Caco-2 (cell line): Measurements from ENCODE around the gene NRIP1. TPM values are rescaled to one million over a fixed set of nuclear protein-coding genes. Genes with fewer than 3 reads are reported as not detected.

Experiments used
- BruUV-seq: library from RNA; stranded (reverse); fragments of 400-500 nt; replicated peaks from 2 replicates; lab custom pipeline; 2021; lab: Mats Ljungman, UMichigan
- CTCF ChIA-PET: fragments of 300-600 bp; sonication (Branson Sonifier 250); formaldehyde crosslinking; loops from one replicate; lab custom pipeline; 2022; ENCODE audit warnings: antibody characterized with exemption; lab: Charles Lee
- POLR2A ChIA-PET: fragments of 300-600 bp; sonication (Branson Sonifier 250); formaldehyde crosslinking; loops from one replicate; lab custom pipeline; 2022; ENCODE audit warnings: antibody characterized with exemption; lab: Charles Lee
- DNase-seq, 2 experiments: peaks; one replicate each; pipeline versions ENCODE4 v3.0.0 to v3.0.0-alpha.2; 2020 to 2022
- H3K27me3 ChIP-seq: replicated peaks from 2 replicates; pipeline ENCODE4 v1.6.0; 2011; ENCODE audit warnings: low read length; ENCODE audit not compliant: control insufficient read depth, insufficient read depth
- H3K36me3 ChIP-seq: 2 replicates; pipeline ENCODE4 v1.5.1; 2011; ENCODE audit warnings: low read length; ENCODE audit not compliant: control insufficient read depth, insufficient read depth
- H3K4me1 ChIP-seq: fragments of 250-450 bp; sonication (Bioruptor Pico); 2 replicates; pipeline ENCODE4 v1.5.1; 2020; ENCODE audit warnings: mild to moderate bottlenecking
- H3K4me3 ChIP-seq: 2 replicates; pipeline ENCODE4 v1.5.1; 2011; ENCODE audit warnings: low read depth, mild to moderate bottlenecking, control low read depth, low read length
- H3K9me3 ChIP-seq: fragments of 250-450 bp; sonication (Bioruptor Pico); 2 replicates; pipeline ENCODE4 v1.5.1; 2020; ENCODE audit warnings: mild to moderate bottlenecking, moderate library complexity
- H3K27ac Mint-ChIP-seq: one replicate; pipeline ENCODE4 v1.8.0; 2022; ENCODE audit warnings: mixed read lengths; ENCODE audit not compliant: unreplicated experiment
- H3K27me3 Mint-ChIP-seq: one replicate; pipeline ENCODE4 v1.8.0; 2022; ENCODE audit warnings: mixed read lengths; ENCODE audit not compliant: insufficient read depth, unreplicated experiment
- H3K36me3 Mint-ChIP-seq: one replicate; pipeline ENCODE4 v1.8.0; 2022; ENCODE audit warnings: mild to moderate bottlenecking, mixed read lengths; ENCODE audit not compliant: insufficient read depth, unreplicated experiment
- H3K4me1 Mint-ChIP-seq: one replicate; pipeline ENCODE4 v1.8.0; 2022; ENCODE audit warnings: low read depth, mixed read lengths; ENCODE audit not compliant: unreplicated experiment
- H3K4me3 Mint-ChIP-seq: one replicate; pipeline ENCODE4 v1.8.0; 2022; ENCODE audit warnings: mild to moderate bottlenecking, moderate library complexity, mixed read lengths; ENCODE audit not compliant: unreplicated experiment
- H3K9me3 Mint-ChIP-seq: one replicate; pipeline ENCODE4 v1.8.0; 2022; ENCODE audit warnings: mixed read lengths; ENCODE audit not compliant: unreplicated experiment
- intact Hi-C: fragments of 100-400 bp; cut with micrococcal nuclease; formaldehyde crosslinking; loops from one replicate; pipeline ENCODE4 v1.10.0; 2022; ENCODE audit not compliant: unreplicated experiment
- total RNA-seq: library from RNA; stranded (reverse); gene quantifications from 2 replicates; pipeline ENCODE4 v1.2.3, GENCODE V29; 2022
- TF ChIP-seq, protein P1 (sequence below), 2 experiments: fragments of 200-600 bp in 1 of 2; IDR thresholded peaks; 1 replicate in 1 of 2; 2 replicates in 1 of 2; pipeline versions ENCODE4 v1.5.1 to v1.8.0; 2011 to 2022; ENCODE audit warnings: antibody characterized with exemption in 1 of 2, control low read depth in 1 of 2, inconsistent platforms in 1 of 2, low read depth in 1 of 2, low read length in 1 of 2, mild to moderate bottlenecking in 1 of 2, moderate library complexity in 1 of 2; ENCODE audit not compliant: insufficient read depth in 1 of 2, severe bottlenecking in 1 of 2, unreplicated experiment in 1 of 2

The NRIP1 gene
- total RNA-seq, 1 experiment from 2014 or later = 28.6 TPM

DNA sequence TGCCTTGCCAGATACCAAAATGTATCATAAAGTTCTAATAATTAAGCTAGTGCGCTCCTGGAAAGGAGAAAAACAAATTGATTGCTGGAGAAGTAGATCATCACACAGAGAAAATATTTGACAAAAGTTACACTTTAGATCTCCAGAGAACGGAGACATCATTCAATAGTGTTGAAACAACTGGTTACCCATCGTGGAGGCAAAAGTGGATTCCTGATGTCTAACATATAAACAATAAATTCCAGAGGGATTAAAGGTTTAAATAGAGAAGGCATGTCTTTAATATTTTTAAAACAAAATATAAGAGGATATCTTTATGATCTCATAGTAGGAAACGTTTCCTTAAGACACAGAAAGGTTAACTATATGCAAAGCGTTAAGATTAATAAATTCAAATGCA, 41.0 kb downstream of the NRIP1 start:
- TF ChIP-seq, protein P1, sequence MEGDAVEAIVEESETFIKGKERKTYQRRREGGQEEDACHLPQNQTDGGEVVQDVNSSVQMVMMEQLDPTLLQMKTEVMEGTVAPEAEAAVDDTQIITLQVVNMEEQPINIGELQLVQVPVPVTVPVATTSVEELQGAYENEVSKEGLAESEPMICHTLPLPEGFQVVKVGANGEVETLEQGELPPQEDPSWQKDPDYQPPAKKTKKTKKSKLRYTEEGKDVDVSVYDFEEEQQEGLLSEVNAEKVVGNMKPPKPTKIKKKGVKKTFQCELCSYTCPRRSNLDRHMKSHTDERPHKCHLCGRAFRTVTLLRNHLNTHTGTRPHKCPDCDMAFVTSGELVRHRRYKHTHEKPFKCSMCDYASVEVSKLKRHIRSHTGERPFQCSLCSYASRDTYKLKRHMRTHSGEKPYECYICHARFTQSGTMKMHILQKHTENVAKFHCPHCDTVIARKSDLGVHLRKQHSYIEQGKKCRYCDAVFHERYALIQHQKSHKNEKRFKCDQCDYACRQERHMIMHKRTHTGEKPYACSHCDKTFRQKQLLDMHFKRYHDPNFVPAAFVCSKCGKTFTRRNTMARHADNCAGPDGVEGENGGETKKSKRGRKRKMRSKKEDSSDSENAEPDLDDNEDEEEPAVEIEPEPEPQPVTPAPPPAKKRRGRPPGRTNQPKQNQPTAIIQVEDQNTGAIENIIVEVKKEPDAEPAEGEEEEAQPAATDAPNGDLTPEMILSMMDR (IDR thresholded peaks at IDR 0.05; ENCODE audit: insufficient read depth in 1 of 2, low read depth in 1 of 2, low read length in 1 of 2, severe bottlenecking in 1 of 2, unreplicated experiment in 1 of 2) = no peak
- Mint-ChIP-seq H3K9me3 (no peaks in the 10 kb centered on the region), H3K4me1 (peaks cover 7% of the 10 kb centered on the region), H3K27me3 (no peaks in the 10 kb centered on the region), H3K27ac (no peak overlapping the region), H3K36me3 (no peaks in the 10 kb centered on the region), H3K4me3 (no peak overlapping the region)
- no TSS peak for BruUV-seq
- ChIA-PET CTCF (no interaction called here), POLR2A (no interaction called here)
- DNase-seq = no peak
- Histone ChIP-seq H3K27me3 (no peaks in the 10 kb centered on the region), H3K9me3 (no peaks in the 10 kb centered on the region), H3K36me3 (no peaks in the 10 kb centered on the region), H3K4me3 (no peak overlapping the region), H3K4me1 (peaks cover 4% of the 10 kb centered on the region; the same call in 1 of the 2 replicates)
- intact Hi-C loops = no loop called here

DNA sequence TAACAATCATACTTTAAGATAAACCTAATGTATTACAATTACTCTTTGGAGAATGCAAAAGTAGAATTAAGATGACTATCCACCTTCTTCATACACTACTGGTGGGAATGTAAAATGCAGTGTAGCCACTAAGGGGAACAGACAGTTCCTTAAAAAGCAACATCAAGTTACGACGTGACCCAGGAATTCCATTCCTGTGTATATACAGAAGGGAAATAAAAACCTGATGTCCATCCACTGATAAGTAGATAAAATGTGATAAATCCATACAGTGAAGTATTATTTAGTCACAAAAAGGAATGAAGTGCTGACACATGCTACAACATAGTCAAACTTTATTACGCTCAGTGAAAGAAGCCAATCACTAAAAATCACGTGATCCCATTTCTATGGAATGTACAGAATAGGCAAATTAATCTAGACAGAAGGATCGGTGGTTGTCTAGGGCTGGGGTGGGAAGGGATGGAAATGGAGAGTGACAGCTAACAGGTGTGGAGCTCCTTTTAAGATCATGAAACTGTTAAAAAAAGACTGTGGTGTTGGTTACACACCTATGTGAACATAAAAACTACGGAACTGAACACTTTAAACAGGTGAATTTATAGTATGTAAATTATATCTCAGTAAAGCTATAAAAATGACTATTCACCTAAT, 42.1 kb downstream of the NRIP1 start:
- no TSS peak for BruUV-seq
- TF ChIP-seq, protein P1 (IDR thresholded peaks at IDR 0.05; ENCODE audit: insufficient read depth in 1 of 2, low read depth in 1 of 2, low read length in 1 of 2, severe bottlenecking in 1 of 2, unreplicated experiment in 1 of 2) = no peak
- CTCF ChIA-PET = no interaction called here
- H3K4me3 ChIP-seq = no peak overlapping the region
- POLR2A ChIA-PET = no interaction called here
- H3K36me3 ChIP-seq = no peaks in the 10 kb centered on the region
- H3K9me3 ChIP-seq = no peaks in the 10 kb centered on the region
- no peaks in the 10 kb centered on the region for H3K9me3 Mint-ChIP-seq
- peaks cover 4% of the 10 kb centered on the region; the same call in 1 of the 2 replicates for H3K4me1 ChIP-seq
- H3K27me3 Mint-ChIP-seq = no peaks in the 10 kb centered on the region
- DNase-seq = no peak
- H3K27me3 ChIP-seq = no peaks in the 10 kb centered on the region
- H3K4me3 Mint-ChIP-seq = no peak overlapping the region
- no peaks in the 10 kb centered on the region for H3K36me3 Mint-ChIP-seq
- no peak overlapping the region for H3K27ac Mint-ChIP-seq
- intact Hi-C loops = no loop called here
- peaks cover 7% of the 10 kb centered on the region for H3K4me1 Mint-ChIP-seq

DNA sequence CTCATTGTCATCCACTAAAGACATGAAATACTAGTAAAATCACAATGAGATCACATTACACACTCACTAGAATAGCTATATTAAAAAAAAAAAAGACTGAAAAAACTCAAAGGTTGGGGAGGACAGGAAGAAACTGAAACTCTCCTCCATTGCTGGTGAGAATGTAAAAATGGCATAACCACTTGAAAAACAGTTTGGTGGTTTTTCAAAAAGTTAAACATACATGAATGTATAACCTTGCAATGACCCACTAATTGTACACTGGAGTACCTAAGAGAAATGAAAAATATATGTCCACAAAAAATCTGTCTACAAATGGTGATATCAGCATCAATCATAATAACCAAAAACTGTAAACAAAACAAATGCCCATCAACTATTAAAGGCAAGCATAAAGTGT, 44.0 kb downstream of the NRIP1 start:
- no peak for DNase-seq
- BruUV-seq = no TSS peak
- TF ChIP-seq, protein P1 (IDR thresholded peaks at IDR 0.05; ENCODE audit: insufficient read depth in 1 of 2, low read depth in 1 of 2, low read length in 1 of 2, severe bottlenecking in 1 of 2, unreplicated experiment in 1 of 2) = no peak
- no peaks in the 10 kb centered on the region for H3K27me3 ChIP-seq
- no peaks in the 10 kb centered on the region for H3K9me3 ChIP-seq
- H3K4me3 ChIP-seq = no peak overlapping the region
- ChIA-PET CTCF (no interaction called here), POLR2A (no interaction called here)
- no peak overlapping the region for H3K27ac Mint-ChIP-seq
- no peaks in the 10 kb centered on the region for H3K36me3 ChIP-seq
- intact Hi-C loops = no loop called here
- no peak overlapping the region for H3K4me3 Mint-ChIP-seq
- no peaks in the 10 kb centered on the region for H3K36me3 Mint-ChIP-seq
- no peaks in the 10 kb centered on the region for H3K9me3 Mint-ChIP-seq
- H3K4me1 Mint-ChIP-seq = peaks cover 7% of the 10 kb centered on the region
- H3K4me1 ChIP-seq = peaks cover 4% of the 10 kb centered on the region; the same call in 1 of the 2 replicates
- no peaks in the 10 kb centered on the region for H3K27me3 Mint-ChIP-seq
